ENCODE measurements around the gene SLC1A2.

Gene SLC1A2

DNA sequence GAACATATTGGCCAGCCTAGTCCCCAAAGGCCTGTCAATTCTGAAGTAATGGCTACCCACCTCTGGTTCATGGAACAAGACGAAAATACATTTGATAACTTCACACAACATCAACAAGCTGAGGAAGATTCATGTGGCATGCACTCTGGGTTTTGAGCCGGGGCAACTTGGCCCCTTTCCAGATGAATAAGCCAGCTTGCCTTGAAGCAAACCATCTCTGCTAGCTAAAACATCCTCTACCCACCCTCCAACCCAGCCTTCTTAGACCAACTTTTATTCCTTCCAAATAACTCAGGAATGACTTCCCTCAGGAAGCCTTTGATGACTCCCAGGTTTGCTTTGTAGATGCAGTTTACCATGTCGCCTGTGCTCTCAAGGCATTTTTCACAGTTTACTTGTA is 94.4 kb downstream of the SLC1A2 start:
- DNase-seq (ENCODE audit: low read depth), result no peak

DNA sequence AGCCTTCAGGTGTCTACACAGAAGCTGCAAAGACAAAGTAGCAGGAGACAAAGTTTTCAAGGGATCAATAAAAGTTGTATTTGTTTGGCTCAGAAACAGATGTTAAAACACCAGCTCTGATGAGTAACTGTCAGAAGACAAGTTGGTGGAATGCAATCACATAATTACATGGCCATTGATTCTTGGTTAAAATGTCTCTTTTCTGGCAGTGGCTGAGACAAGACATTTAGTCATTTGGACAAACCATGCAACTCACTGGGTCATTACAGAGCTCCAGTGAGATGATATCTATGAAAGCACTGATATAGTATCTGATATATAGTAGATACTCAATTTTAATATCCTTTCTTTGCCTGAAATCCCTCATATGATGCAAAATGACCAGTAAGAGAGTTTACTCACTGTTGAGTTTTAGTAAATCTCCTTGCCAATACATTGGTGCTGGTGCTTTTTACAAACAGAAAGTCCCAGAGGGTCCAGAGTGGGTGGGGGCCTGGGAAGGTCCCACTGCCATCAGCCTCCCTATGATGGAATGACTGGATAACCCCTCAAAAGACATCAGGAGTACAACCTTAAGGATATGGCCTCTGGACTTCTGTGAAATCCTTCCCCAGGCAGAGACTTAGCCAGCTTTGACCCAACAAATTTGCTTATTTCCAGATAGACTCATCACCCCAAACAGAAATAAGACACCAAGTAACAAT is 95.0 kb downstream of the SLC1A2 start:
- no peak for DNase-seq (ENCODE audit: low read depth)

DNA sequence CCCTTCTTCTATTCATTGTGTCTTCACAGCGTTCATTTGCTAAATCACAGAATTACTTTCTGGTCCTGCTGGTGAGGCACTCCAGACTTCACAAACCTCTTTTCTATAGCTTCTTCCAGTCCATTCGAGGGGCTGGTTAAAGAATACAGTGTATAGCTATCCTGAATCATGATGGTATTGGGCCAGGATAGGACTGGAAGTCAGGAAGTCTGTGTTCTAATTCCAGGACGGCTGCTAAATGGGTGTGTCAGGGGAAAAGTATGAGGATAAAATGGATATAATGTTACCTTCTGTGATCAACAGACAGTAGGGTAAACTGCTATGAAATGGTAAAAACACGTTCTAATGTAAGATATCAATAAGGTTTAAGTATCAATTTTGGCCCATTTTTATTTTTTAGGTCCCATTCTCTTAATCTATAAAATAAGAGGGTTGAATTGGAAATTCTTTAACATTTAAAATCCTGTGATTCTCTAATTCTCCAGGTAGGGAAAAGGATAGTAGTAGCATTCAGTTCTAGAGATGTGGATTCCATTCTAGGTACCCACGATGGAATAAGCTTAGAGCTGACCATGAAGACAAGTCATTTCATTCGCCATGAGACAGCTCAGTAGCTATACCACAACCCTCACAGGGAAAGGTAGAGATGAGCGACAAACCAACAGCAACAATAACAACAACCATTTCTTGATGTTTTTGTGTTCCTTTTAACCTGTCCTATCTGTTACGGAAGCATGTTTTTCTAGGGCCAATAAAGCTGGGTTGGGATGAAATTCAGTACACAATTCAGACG is 96.1 kb downstream of the SLC1A2 start:
- no peak for DNase-seq (ENCODE audit: low read depth)

DNA sequence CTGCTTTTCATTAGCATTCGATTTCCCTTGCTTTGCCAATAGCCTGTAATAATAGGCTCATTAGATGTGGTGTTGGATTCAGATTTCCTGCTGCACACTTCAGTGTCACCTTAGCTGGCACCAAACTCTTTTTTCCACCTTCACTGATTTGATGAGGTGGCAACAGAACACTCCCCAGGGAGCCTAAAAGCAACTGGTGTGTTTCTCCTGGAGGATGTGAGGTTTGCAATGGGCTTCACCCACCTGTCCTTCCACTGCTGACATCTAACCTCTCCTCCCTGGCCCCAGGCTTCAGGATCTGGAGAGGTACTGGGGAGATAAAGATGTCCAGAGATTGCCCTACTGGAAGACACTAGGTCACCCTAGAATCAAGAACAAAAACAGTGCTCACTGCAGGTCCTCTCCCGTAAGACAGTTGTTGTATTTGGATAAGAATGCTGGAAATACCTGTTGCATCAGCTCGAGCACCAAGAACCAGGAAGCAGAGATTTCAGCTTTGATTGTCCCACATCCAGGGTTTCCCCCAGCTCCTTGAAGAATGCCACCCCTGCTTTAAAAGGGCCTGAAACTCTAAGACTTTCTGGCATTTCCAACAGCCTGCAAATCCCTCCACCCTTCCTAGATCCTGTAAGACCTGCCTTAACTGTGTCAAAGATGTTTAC is 96.9 kb downstream of the SLC1A2 start:
- DNase-seq (ENCODE audit: low read depth), result no peak

DNA sequence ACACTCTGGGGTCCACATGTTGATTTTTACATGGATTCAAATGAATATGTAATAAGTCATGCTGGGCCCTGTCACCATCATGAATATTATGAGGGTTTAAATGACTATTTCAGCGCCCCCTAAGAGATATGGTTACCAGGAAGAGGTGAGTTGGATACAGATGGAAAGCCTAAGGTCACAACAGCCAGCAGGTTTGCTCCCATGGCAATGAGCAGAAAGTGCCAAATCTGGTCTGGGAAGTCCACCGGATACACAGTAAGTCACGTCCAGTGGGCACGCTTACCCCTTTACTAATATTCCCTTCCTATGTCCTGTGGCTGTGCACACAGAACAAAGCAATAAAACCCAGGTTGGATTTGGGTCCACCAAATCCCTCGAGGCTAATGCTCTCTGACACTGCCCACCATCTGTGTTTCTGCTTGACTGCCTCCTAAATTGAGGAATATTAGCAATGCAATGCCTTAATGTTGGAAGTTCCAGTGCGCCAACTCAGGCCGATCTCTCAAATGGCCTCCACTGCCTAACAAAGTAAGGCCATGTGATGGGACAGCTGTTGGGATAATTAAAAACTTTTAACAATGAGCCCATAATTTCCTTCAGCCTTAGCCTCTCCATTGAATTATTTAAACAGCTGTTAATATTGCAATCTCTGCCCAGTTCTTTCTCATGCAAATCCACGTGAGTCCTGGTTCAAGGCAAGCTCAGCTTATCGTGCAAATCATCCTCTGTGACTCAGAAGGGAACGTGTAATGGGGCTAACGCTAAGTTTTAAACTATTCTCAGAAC is 97.6 kb downstream of the SLC1A2 start:
- DNase-seq (ENCODE audit: low read depth), result no peak

DNA sequence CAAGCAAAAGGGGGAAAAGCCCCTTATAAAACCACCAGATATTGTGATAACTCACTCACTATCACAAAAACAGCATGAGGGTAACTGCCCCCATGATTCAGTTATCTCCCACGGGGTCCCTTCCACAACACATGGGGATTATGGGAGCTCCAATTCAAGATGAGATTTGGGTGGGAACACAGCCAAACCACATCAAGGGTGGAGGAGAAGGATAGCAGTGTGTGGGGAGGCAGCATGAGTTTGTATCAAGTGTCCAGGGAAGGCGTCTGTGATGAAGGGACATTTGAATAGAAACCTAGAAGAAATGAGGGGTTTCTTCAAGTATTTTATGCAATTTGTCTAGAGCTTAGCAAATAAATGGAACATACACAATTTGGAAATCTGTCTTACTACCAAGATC is 98.2 kb downstream of the SLC1A2 start:
- DNase-seq (ENCODE audit: low read depth), result no peak

DNA sequence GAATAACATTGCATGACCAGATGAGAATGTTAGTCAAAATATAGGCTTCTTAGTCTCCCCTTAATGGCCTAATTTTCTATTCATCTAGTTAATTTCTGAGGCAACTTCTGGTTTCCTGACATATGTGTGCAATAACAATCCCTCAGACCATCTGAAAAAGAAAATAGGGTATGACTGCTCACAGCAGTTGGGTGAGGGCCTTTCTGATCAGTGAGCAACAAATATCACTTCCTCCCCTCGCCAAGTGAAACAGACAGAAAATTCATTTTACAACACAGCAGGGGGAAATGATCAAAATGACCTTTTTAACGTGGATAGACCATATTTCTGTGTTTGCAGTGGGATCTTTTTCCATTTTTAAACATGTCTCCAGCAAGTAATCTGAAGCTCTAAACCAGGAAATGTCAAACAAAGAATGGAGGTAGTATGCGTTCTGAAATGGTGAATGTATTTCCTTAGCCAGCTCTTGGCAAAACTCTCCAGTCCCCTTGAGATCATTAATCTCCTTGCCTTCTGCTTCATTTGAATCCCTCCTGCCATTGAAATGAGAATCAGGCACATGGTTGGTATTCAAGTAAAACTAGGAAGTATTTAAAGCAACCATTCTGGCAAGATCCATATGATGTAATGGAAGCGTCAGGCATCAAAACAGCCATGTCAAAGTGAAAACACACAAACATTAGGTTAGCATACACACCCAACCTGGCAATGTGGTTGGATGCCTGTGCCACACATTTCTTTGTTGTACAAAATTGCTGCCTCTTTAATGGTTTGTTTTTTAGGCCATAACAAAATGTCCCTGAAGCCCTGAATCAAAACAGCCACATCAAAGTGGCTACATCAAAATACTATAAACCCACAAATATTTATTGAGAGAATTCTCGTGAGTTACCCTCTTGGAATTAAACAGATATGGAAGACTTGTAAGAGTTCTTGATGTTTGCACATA is 100.1 kb downstream of the SLC1A2 start:
- no peak for DNase-seq (ENCODE audit: low read depth)

GRCh38 chr11:35318309-35318708 is 101.0 kb downstream of the SLC1A2 start:
- no peak for DNase-seq (ENCODE audit: low read depth)

DNA sequence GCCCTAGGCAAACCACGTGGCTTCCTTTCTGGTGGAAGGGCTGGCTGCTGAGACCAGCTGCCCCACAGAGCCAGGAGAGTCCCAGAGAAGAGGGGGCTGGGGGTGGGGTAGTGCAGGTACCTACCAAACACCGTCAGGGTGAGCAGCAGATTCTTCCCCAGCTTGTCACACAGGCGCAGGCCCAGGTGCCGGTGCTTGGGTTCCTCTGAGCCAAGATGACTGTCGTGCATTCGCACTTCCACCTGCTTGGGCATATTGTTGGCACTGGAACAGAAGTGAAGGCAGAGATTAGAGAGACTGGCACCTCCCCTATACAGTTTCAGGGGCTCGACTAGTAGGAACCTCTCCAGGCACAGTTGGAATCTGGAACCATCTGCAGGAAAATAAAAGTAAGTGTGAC is 102.1 kb downstream of the SLC1A2 start:
- DNase-seq (ENCODE audit: low read depth), result no peak

- no peak for DNase-seq (ENCODE audit: low read depth)
These were observed 103.2 kb downstream of the SLC1A2 start for GRCh38 chr11:35316161-35316560.

DNA sequence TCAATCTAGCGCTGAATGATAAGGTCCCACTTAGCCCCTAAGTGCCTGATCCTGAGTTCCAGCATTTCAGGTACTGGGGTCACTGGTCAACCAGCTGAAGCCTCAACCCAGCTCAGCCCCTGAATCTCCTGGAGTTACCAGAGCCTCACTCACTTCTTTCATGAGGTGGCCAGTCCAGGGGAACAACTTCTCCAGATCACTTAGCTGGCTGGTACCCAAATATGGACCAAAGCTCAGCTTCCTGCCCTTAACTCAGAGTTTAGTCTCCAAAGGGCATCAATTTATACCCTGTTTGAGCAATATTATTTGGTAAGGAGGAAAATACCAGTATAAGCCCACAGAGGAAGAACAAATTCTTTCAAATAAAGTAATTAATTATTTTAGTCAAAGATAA is 105.6 kb downstream of the SLC1A2 start:
- no peak for DNase-seq (ENCODE audit: low read depth)

DNA sequence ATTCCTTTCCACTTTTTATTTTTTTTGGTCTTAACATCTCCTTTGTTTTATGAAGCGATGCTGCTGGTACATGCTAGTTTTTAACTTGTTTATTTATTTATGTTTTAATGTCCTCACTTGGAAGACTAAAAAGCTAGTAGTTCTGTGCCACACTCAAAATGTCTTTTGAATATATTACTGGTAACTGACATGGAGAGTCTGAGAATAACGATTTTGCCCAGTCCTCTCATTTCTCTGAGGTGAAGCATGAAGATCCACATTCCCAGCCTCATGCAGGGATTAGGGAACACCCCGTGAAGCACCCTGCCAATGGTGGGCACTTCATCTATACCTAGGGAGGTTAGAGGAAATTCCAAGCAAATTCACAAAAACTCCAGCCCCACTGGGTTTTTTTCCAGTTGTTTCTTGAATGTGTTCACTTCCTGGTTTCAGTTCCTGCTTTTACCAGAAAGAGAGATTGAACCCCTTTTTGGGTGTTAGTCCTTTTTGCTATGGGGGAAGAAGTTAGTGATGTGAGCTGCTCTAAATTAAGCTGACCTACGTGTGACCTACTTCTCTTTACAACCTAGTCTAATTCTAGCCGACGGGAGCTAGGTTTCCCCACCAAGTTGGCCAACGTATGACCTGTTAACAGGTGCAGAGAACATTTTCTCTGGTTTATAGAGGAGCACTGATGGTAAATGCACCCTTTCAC is 106.1 kb downstream of the SLC1A2 start:
- no peak for DNase-seq (ENCODE audit: low read depth)

- no peak for DNase-seq (ENCODE audit: low read depth)
These were observed 108.0 kb downstream of the SLC1A2 start for GRCh38 chr11:35311331-35311730.

DNA sequence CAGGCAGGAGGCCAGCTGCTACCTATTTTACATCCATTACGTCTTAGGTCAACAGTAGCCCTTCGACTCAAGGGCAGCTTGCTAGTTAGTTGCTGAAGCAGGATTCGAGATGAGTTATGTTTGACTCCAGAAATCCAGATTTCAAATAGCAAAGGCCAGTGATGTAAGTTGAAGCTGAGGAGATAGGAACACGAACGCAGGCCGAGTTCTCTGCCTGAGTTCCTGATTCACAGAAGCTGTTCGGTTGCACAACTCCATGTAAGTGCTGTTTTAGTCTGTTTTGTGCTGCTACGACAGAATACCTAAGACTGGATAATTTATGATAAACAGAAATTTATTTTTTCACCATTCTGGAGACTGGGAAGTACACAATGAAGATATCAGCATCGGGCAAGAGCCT is 111.2 kb downstream of the SLC1A2 start:
- DNase-seq (ENCODE audit: low read depth), result no peak

- DNase-seq (ENCODE audit: low read depth), result no peak
These were observed 112.1 kb downstream of the SLC1A2 start for GRCh38 chr11:35307221-35307621.

DNA sequence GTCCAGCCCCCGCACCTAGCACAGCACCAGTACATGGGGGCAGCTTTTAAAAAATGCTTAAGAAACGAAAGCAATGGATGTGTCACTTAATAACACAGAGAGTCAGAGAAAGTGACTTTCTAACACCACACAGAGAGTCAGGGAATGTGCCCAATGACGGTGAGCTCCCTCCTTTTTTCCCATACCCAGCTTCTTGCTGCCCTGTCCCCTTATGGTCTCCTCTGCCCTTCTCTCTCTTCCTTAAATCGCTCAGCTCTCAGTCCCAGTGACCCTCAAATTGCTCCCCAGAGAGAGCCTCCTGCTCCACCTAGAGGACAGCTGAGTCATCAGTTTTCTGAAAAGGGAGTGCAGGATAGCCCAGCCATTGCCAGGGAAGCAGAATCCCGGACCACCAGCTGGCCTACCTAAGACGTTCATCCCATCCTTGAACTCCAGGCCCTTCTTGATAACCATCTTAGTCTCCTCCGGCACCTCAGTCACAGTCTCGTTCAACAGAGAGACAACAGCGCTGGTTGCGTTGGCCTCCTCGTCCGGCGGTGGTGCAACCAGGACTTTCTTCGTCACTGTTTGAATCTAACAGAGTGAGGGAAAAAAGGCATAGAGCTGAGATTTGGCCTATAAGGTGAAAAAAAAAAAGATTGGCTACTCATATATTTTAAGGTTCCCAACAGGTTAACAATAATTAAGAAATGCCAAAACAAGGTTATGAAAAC is 113.5 kb downstream of the SLC1A2 start:
- DNase-seq (ENCODE audit: low read depth), result no peak

DNA sequence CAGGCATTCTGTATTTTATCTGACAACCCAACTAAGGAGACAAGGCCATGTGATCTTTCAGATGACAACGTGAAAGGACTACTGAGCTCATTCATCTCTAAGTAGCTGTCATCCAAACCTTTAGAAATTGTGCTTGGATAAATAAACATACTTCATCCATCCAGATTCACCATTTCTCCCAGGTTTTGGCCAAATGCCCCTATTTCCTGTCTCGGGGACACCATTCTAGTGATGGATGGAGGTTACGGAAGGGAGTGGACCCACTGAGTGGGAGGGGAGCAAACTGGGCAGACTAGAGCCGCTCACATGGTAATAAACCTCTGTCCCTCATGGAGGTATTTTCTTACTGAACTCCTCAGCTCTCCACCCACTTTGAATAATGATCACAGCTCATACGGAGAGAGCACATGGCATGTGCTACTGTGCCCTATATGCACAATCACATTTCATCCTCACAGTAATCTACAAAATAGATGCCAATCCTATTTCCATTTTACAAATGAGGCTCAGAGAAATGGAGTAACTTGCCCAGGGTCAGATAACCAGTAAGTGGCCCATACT is 114.4 kb downstream of the SLC1A2 start:
- DNase-seq (ENCODE audit: low read depth), result no peak

DNA sequence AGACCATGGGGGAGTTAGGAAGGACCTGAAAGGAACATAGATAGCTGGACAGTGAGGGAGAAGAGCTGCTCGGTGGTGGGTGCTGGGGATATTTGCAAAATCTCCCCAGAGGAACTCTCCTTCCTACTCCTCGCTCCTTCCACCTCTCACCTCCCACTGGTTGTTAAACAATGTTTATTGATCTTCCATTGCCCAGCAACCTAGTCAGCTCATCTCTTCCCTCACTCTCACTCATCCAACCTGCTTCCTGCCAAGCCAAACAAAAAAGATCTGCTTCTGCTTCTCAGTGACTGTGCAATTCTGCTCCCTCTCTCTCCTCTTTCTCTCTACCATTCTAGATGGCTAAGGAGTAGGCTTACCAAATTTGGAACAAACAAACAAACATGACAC is 115.0 kb downstream of the SLC1A2 start:
- DNase-seq (ENCODE audit: low read depth), result no peak

DNA sequence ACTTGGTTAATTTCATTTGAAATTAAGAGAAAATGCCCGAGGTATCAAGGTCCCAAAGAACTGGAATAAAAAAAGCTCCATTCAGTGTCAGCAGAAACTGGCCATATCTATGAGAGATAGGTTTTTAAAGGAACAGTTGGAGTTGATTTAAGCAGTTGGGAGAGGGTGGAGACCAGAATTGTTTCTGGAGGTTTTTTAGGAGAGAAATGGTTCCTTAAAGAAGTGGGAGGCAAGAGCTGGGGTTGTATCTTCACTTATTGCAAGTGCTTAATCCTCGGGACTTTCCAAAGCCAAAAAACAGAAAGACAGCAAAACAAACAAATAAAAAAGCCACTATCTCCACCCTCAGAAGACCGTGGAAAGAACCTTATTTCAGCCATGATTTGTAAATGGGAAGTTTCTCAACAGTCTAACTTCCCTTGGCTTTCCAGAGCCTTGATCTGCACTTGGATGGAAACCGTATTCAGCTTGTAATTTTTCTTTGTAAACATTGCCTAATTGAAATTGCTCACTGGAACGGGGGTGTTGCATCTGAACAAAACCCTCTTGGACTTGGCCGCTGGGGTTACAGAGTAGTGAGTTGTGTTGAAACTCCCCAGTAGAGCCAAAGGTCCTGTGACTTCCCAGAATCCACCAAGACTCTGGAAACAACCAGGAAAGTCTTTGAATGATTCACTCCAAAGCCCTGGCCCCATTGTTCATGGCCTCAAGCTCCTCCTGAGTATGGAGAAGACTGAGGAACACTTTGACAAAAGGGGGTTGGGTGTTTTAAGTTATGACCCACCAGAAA is 115.6 kb downstream of the SLC1A2 start:
- no peak for DNase-seq (ENCODE audit: low read depth)

All from activated T-cell treated with anti-CD3 and anti-CD28 coated beads for 24 hours (primary cell).